Bronchial epithelial cell (primary cell): Measurements from ENCODE around the gene TSC22D3. TPM values are rescaled to one million over a fixed set of nuclear protein-coding genes. Genes with fewer than 3 reads are reported as not detected.
A peak's percentile ranks its signal among the peaks of the same experiment; 100 is the strongest.

Experiments used
- DNase-seq: peaks from one replicate; pipeline ENCODE4 v3.0.0-alpha.2; 2010; ENCODE audit warnings: low read depth
- FAIRE-seq: peaks from 2 replicates; lab custom pipeline; 2011; peaks lifted over from hg19 to GRCh38; lab: Jason Lieb, UNC
- H3K27me3 ChIP-seq: 2 replicates; pipeline ENCODE4 v1.5.1; 2011; ENCODE audit warnings: low read length; ENCODE audit not compliant: control insufficient read depth, insufficient read depth
- H3K36me3 ChIP-seq: 2 replicates; pipeline ENCODE4 v1.5.1; 2011; ENCODE audit warnings: low read length; ENCODE audit not compliant: control insufficient read depth, insufficient read depth
- H3K4me3 ChIP-seq: 2 replicates; pipeline ENCODE4 v1.5.1; 2011; ENCODE audit warnings: mild to moderate bottlenecking, low read depth, low read length, control low read depth
- CTCF ChIP-seq: IDR thresholded peaks from 2 replicates; pipeline ENCODE4 v1.5.1; 2011; ENCODE audit warnings: mild to moderate bottlenecking, moderate library complexity, low read length, control low read depth, inconsistent platforms; ENCODE audit not compliant: insufficient read depth, severe bottlenecking
- total RNA-seq: library from RNA; depleted of rRNA; stranded (reverse); fragments of >200 nt; gene quantifications from 2 replicates; pipeline ENCODE4 v1.2.1, GENCODE V29; 2014

Gene TSC22D3
- total RNA-seq, 1 donor from 2014 or later = 83.5 TPM

GRCh38 chrX:107766470-107767150, 9.0 kb downstream of the TSC22D3 start:
- no peak for TF ChIP-seq CTCF
- Histone ChIP-seq H3K27me3 (no peaks in the 10 kb centered on the region), H3K4me3 (no peak overlapping the region), H3K36me3 (peaks cover 1% of the 10 kb centered on the region)
- FAIRE-seq (no peak), DNase-seq (peak; percentile 68)

GRCh38 chrX:107764845-107765608, 10.6 kb downstream of the TSC22D3 start:
- FAIRE-seq = no peak

GRCh38 chrX:107763647-107764046, 11.9 kb downstream of the TSC22D3 start:
- no peaks in the 10 kb centered on the region for H3K27me3 ChIP-seq
- FAIRE-seq = no peak
- no peak overlapping the region for H3K4me3 ChIP-seq
- TF ChIP-seq CTCF = no peak
- H3K36me3 ChIP-seq = peaks cover 1% of the 10 kb centered on the region
- no peak for DNase-seq

More at GRCh38 chrX:107764845-107765608, 10.6 kb downstream of the TSC22D3 start:
- no peak for TF ChIP-seq CTCF
- peaks cover 1% of the 10 kb centered on the region for H3K36me3 ChIP-seq
- H3K27me3 ChIP-seq = no peaks in the 10 kb centered on the region
- H3K4me3 ChIP-seq = no peak overlapping the region
- DNase-seq = no peak

- Histone ChIP-seq H3K27me3 (no peaks in the 10 kb centered on the region), H3K4me3 (no peak overlapping the region), H3K36me3 (peaks cover 1% of the 10 kb centered on the region)
- FAIRE-seq (peak; percentile 86), DNase-seq (no peak)
- TF ChIP-seq CTCF = no peak
These were observed 15.1 kb downstream of the TSC22D3 start for GRCh38 chrX:107760304-107761077.

- no peak for TF ChIP-seq CTCF
- DNase-seq (no peak), FAIRE-seq (no peak)
These were observed 17.3 kb downstream of the TSC22D3 start for GRCh38 chrX:107758231-107758766.

More at GRCh38 chrX:107758231-107758766, 17.3 kb downstream of the TSC22D3 start:
- Histone ChIP-seq H3K27me3 (no peaks in the 10 kb centered on the region), H3K4me3 (no peak overlapping the region), H3K36me3 (no peaks in the 10 kb centered on the region)
